GM19351 (cell line): ENCODE results near the gene FAM111A.
"Not testable (repeated sequence)": the region's sequence is repeated elsewhere in the genome, so short reads cannot be mapped to it uniquely, and the experiment has no call there.

Experiments
- ATAC-seq: cut with Tn5 transposase; IDR thresholded peaks from one replicate; pipeline ENCODE4 v1.9.1; 2021; ENCODE audit warnings: mild to moderate bottlenecking, moderate library complexity; ENCODE audit not compliant: unreplicated experiment

The FAM111A gene, protein sequence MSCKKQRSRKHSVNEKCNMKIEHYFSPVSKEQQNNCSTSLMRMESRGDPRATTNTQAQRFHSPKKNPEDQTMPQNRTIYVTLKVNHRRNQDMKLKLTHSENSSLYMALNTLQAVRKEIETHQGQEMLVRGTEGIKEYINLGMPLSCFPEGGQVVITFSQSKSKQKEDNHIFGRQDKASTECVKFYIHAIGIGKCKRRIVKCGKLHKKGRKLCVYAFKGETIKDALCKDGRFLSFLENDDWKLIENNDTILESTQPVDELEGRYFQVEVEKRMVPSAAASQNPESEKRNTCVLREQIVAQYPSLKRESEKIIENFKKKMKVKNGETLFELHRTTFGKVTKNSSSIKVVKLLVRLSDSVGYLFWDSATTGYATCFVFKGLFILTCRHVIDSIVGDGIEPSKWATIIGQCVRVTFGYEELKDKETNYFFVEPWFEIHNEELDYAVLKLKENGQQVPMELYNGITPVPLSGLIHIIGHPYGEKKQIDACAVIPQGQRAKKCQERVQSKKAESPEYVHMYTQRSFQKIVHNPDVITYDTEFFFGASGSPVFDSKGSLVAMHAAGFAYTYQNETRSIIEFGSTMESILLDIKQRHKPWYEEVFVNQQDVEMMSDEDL

DNA sequence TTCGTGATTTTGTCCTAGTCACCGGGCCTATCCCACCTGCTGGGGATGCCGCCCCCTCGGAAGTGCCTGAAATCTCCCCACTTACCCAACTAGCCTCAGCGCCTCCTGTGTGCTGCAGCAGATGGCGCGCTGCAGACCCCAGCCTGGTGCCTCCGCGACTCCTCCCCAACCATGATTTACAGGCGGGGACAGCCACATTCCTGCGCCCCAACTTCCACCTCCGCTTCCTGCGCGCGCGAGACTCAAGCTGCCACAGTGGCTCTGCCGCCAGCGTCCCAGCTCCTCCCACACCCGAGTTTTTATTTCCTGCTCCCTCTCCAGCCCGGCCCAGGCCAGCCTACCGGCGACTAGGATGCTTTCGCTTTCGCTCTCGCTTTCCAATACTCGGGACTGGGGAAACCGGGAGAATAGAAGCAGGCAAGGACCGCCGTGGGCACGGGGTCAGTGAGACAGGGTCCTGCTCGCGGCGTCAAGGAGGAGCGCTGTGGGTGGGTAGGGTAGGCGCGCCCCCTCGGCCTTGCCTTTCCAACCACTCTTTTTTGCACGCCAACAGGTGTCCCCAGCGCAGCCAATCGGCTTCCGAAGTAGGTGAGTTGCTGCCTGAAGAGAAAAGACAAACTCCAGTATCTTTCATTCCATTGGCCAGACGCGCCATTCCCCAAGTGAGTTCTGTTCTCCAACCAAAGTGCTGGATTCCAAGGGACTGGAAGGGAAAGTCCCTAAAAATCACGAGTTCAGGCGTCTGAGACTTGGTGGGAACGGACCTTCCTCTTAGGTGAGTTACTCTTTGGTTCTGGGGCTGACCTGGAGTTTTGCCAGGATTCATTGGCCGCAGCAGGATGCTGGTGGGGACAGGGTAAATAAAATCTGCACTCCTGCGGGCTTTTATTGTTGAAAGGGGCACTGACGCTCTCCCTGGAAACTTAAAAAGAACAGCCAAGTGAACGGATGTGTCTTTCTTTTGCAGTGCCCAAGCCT is at the start of gene FAM111A:
TSS of gene FAM111A (plus strand) at position 327 of the 978 bp plus-strand sequence. CDS start 6,017 bp downstream, outside the sequence.
- ATAC-seq = peak; percentile 60

DNA sequence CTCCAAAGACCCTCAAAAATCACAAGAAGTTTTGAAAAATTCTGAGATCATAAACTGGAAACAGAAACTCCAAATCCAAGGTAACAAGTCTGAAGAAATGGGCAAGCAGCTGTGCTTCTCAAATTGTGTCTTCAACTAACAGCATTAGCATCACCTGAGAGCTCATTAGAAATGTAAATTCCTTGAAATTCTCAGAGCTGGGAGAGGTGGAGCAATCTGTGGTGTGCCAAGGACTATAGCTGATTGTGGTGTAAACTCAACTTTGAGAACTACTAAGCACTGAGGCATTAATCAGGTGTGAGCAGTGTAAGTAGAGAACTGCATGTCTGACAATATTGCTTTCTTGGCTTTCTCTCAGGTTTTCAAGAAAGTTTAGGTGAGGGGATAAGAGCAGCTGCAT is 49.1 kb upstream of the FAM111A start:
- not testable (repeated sequence) for ATAC-seq

DNA sequence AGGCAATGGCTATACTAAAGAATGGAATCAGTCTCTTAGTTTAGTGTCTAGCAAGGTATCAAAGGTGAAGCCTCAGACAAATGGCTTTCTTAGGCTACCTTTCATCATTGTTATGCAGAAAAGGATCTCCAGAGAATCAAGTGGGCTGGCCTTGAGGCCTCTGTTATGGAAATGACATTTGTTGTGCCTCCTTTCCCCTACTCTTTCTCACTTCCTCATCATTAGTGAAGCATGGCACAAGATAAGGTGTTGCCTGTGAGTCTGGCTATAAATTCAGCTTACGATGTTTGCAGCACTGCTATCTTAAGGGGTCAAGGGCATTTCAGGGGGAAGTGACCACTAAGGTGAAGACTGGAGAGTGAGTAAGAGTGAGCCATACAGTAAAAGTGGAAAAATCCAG is 47.4 kb upstream of the FAM111A start:
- ATAC-seq = peak; percentile 78

DNA sequence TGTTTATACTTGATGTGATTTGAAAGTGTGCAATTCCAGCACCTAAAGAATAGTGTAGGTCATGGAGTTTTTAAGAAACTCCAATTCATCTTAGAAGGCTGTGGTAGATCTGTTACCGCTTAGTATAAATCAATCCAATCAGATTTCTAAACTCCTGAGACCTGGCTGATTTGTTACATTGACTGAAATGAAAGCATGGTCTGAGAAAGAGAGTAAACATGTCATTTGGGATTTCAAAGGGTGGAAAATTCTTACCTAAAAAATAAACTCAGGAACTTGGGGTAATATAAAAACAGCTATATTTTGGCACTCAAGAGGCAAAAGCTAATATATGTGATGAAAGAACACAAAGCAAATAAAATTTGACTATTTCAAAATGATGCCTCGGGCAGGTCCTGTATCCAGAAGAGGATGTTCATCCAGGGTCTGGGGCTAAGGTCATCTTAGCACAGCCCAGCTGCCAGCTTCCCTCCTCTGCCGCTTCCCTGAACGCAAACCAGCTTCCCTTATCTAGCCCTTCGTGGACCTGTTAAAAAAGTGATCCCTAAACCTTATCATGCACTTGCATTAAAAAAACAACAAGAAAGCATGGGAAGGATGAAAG is 46.6 kb upstream of the FAM111A start:
- not testable (repeated sequence) for ATAC-seq

DNA sequence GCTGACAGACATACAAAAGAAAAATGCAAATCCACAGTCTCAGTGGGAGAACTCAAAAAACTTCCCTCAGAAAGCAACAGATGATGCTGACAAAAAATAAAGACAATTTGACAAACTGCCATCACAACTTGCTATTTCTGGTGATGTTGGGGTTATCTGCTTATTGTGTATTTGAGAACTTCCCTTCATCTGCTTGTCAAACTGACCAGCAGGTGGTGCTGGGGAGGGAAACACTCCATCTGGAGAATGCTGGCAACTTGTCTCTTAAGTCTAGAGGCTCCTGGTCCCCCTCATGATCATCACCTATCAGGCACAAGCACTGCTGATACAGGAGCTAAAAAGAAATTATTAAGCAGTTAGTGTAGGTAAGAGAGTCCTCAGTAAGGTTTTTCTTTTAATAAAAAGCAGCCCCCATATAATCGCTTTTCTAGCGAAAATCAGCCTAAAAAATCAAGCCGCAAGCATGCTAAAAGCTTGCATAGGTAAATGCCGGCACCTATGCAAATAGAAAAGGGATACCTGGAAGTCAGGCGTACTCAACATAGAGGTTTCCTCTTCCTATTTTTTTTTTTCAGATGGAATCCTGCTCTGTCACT is 45.4 kb upstream of the FAM111A start:
- ATAC-seq = peak; percentile 51

DNA sequence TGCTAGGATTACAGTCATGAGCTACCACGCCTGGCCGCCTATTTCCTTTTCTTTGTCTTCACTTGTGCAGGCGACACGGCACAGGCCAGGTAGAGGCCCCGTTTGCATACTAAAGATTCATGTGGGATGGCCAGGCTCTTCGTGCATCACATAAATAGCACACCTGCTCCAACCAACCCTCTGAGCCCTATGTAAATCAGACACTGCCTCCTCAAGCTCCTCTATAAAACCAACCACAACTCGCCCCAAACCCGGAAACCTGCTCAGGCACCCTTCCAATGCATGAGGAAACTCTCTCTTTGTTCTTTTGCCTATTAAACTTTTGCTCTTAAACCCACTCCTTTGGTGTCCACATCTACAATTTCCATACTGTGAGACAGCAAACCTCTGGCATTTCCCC is 44.7 kb upstream of the FAM111A start:
- peak; percentile 15 for ATAC-seq

DNA sequence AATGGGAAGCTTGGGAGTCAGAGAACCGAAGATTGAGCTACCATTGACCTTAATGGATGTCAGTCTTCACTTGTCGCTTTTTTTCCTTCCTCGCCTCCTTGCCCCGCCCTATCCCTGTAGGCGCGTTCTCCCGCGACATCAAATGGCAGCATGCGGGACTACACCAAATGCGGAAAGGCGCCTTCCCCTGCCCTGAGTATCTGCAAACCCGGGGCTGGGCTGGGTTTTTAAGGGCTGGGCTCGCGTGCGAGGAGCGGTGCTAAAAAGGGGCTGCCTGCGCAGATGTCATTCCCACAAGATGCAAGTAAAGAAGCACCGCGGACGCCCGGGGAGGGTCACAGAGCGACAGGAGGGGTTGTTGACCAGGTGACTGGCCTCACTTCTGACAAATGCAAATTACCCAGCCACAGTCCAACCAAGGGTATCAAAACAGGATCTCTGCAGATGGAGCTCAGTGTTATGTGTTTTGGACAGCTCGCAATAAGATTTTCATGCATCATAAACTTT is 40.3 kb upstream of the FAM111A start:
- peak; percentile 68 for ATAC-seq

DNA sequence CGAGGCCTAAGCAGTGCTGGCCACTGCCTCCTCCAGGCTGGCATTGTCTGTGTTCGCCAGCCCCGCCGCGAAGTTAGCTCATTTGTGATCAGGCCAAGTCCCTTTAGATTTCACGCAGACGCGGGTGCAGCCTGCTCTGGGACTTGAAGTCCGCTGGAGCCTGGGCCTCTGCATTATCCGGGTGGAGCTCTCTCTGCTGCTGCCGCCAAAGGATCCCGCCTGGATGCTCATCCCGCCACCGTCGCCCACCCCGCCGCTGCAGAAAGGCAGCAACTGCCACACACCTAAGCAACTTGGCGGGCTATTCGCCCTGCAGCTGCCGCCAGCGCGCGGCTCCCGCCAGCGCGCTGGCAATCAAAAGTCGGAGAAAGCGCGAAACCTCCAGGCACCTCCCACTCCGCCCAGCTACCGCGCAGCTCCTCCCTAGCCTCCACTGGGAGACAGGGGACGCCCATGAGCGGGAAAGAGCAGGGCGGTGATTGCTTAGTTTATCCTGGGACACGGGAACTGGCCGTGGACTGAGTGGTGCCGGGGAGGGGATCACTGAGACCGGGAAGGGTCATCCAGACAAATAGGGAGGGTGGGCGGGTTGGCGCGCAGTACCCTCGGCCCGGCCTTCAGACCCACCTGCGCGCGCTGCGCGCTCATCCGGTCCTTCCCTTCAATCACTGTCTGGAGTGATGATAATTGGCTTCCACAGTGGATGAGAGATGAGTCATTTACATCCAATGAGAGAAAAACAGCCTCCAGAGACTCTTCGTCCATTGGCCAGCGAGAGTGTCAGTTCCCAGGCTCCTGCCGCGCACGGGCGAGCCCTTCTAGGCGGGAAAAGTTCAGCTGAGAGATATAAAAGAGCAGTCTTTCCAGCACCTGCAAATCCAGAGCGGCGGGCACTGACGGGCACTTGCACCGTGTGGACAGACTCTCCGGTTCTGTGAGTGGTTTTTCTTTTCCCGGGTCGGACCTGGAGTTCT is 36.0 kb upstream of the FAM111A start, which contains the start of gene FAM111B:
TSS of gene FAM111B (plus strand) at position 875 of the 974 bp plus-strand sequence. CDS start 2,389 bp downstream, outside the sequence.
- ATAC-seq = peak; percentile 58

DNA sequence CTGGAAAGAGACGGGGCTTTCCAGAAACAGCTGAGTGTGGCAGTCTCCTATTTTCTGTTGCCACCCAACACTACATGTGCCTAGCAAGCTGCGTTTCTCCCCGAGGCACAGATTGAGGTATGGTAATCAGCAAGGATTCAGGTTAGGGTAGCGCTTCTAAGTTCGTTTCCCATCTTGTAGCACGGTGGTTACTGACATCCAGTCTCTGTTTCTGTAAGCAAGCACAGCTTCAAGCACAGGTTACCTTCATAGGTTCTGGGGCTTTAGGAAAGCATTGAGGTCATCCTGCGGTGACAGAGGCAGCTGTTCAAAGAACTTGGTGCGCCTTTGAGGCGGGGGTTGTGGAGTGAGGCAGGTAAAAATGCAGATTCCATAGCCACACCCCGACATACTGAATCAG is 34.9 kb upstream of the FAM111A start:
- ATAC-seq = peak; percentile 41

DNA sequence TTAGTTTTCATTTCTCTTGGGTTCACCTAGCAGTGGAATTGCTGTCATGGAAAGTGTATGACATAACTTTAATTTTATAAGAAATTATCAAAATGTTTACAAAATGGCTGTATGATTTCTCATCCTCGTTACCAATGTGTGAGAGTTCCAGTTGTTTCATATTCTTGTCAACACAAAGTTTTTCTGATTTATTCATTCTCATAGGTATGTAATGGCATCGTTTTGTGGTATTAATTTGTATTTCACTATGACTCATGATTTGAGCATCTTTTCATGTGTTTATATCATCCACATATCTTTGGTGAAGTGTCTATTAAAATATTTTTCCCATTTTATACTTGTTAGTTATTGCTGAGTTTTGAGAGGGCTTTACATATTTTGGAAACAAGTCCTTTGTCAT is 30.2 kb upstream of the FAM111A start:
- no peak for ATAC-seq

DNA sequence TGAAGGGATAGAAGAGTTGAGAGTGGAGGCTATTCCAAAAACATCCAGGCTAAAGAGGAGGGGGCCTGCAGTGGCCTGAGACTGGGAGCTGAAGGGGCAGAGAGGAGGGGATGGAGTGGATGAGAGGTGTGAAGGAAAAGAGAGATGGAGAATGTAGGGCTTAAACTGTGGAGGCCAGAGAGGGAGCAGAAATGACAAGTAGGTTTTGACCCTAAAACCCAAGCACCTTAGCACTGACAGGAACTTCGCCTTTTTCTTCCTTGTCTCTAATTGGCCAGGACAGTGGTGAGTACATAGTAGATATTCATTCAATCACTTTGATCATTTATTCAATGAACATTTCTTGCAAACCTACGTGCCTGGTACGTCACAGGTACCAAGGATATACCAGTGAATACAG is 28.3 kb upstream of the FAM111A start:
- no peak for ATAC-seq

DNA sequence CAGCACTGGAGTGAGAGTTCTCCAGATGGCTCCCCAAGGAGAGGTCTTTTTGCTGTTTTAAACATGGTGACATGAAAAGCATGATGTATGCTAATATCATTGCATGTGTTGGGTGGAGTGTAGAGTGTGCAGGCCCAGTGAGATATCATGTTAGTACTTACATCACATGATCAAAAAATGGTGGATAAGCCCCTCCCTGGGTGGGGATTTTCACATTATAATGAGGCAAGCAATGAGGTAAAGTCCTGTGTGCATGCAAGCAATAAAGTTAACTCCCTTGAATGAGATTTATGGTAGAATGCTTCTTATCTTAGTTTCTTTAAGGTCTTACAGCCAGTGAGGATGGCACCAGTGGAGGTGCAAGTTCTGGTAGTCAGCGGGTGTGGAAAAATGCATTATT is 27.1 kb upstream of the FAM111A start:
- no peak for ATAC-seq

DNA sequence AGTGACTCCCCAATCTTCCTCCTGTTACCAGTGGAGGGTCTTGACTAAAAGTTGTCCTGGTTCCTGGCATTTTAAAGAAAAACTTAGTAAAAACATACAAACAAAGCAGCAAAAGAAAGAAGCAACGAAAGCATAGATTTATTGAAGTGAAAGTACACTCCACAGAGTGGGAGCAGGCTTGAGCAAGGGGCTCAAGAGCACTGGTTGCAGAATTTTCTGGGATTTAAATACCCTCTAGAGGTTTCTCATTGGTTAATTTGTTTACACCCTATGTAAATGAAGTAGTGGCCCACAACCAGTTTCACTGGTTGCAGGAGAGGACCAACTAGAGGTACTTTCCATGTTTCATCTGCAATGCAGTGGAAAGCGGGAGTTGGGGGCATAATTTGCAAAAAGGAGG is 24.9 kb upstream of the FAM111A start:
- no peak for ATAC-seq

DNA sequence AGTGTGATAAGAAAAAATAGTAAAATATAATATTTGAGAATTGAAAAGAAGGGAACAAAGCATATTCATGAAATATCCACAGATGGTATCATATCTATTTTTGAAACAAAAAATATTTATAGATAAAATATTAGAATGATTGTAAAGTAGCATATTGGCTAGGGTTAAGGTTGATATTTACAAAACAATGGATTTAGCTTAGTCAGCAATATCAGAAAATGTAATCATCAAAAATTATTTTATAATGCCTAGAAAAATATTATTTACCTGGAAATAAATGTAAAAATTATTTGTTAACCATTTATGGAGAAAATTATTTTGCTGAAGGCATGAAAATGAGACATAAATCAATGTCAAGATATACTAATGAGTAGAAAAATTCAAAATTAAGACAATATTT is 22.8 kb upstream of the FAM111A start:
- ATAC-seq = no peak

DNA sequence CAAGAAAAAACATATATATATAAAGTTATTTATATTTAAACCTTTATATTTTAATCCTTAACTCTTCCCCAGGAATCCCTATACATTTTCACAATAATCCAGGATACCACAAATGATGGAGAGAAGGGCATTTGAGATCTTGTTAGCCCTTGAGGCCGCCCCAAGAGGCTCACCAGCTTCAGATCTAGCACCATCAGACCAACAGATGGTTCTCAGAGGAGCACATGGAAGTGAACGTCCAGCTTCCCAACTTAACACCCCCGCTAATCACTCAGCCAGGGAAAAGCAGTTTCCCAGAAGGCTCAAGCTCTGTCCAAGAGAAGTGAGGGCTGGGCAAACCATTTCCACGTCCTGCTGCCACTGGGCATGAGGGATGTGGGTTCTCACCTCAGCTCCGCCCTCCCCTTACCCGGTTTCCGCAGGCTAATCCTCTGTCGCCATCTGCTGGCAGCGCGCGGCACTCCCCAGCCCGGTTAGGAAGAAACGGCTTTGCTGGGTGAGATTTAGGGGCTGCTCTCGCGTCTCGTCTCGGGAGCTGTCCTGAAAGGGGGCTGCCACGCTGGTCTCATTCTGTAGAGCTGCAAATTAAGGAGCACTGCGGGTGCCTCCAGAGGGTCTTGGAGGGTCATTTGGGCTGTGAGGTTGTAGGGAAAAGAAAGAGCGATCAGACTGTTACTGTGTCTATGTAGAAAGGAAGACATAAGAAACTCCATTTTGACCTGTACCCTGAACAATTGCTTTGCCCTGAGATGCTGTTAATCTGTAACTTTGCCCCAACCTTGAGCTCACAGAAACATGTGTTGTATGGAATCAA is 6.8 kb upstream of the FAM111A start:
- ATAC-seq = peak; percentile 97

DNA sequence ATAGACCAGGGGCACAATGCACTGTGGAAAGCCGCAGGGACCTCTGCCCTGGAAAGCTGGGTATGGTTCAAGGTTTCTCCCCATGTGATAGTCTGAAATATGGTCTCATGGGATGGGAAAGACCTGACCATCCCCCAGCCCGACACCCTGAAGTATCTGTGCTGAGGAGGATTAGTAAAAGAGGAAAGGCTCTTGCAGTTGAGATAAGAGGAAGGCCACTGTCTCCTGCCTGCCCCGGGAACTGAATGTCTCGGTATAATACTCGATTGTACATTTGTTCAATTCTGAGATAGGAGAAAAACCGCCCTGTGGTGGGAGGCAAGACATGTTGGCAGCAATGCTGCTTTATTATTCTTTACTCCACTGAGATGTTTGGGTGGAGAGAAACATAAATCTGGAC is 6.1 kb upstream of the FAM111A start:
- not testable (repeated sequence) for ATAC-seq

DNA sequence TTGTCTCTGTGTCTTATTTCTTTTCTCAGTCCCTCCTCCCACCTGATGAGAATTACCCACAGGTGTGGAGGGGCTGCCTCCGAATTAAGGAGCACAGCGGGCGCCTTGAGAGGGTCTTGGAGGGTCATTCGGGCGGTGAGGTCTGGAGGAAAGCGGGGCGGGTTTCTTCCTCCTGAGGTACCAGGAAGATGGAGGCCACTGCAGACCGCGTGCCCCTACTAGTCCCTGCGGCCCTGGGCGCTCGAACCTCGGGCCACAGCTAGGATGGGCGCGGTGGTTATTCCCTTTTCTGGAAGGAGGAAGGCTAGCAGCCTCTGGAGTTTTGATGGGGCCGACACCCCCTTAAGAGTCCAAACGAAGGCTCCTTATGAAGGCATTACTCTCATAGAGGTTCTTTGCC is 5.5 kb upstream of the FAM111A start:
- no peak for ATAC-seq

DNA sequence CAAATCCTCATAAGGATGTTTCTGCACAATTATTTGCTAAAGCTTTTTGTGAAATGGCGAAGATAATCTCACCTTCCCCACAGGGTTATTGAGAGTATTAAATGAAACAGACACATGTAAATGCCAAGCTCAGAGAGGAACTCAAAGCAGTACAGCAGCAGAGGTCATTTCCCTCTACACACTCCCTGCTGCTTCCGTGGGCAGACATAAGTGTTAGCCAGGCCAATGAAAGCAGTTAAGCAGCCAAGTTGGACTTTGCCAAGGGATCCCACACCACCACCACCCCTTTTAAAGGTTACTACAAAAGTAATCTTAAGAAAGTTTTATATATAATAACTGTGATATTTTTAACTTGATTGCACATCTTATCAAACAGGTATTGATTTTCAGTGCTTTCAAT is 4.0 kb upstream of the FAM111A start:
- no peak for ATAC-seq
